C4-2B (cell line): ENCODE data around the gene CHN2.

ENCODE experiments used
- ZFX ChIP-seq: fragments of 450-650 bp; IDR thresholded peaks from 2 replicates; pipeline ENCODE4 v1.6.1; 2017
- TF ChIP-seq, protein P1 (sequence below): fragments of 450-650 bp; conservative IDR thresholded peaks from 2 replicates; pipeline ENCODE4 v1.5.1; 2017; ENCODE audit warnings: mild to moderate bottlenecking

DNA sequence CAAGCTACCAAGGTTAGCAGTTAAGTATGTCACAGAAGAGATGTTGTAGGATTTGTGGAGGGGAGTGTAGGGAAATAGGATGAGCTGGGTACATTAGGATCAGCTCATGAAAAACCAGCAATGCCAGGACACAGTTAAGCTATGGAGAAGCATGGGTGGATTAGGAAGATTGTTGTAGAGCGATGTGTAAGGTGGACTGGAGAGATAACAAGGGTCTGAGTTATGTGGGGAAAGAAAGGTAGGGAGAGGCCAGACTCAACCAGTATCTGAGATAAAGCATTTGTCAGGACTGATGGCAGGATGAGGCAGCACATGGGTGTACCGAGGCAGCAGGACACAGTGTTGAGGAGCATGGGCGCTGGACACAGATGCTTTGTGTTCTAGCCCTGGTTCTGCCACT is 283.7 kb downstream of the CHN2 start:
- TF ChIP-seq, protein P1, sequence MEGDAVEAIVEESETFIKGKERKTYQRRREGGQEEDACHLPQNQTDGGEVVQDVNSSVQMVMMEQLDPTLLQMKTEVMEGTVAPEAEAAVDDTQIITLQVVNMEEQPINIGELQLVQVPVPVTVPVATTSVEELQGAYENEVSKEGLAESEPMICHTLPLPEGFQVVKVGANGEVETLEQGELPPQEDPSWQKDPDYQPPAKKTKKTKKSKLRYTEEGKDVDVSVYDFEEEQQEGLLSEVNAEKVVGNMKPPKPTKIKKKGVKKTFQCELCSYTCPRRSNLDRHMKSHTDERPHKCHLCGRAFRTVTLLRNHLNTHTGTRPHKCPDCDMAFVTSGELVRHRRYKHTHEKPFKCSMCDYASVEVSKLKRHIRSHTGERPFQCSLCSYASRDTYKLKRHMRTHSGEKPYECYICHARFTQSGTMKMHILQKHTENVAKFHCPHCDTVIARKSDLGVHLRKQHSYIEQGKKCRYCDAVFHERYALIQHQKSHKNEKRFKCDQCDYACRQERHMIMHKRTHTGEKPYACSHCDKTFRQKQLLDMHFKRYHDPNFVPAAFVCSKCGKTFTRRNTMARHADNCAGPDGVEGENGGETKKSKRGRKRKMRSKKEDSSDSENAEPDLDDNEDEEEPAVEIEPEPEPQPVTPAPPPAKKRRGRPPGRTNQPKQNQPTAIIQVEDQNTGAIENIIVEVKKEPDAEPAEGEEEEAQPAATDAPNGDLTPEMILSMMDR = no peak
- TF ChIP-seq ZFX = no peak
